Immature natural killer cell (primary cell): ENCODE data around the gene TRIM36. TPM values are rescaled to one million over a fixed set of nuclear protein-coding genes. Genes with fewer than 3 reads are reported as not detected.

Source experiments
- DNase-seq, 3 donors: peaks; one replicate each; pipeline ENCODE4 v3.0.0; 2022; ENCODE audit warnings: mixed read lengths in 1 of 3
- H3K27ac Mint-ChIP-seq, 6 donors: one replicate each; pipeline ENCODE4 v1.8.0; 2020; ENCODE audit warnings: mixed read lengths in 6 of 6, mild to moderate bottlenecking in 5 of 6, inconsistent platforms in 4 of 6, moderate library complexity in 3 of 6
- H3K27me3 Mint-ChIP-seq, 3 donors: one replicate each; pipeline ENCODE4 v1.8.0; 2020 to 2021; ENCODE audit warnings: low read depth in 3 of 3, mild to moderate bottlenecking in 3 of 3, mixed read lengths in 3 of 3, moderate library complexity in 3 of 3, inconsistent platforms in 1 of 3
- H3K36me3 Mint-ChIP-seq, 3 donors: one replicate each; pipeline ENCODE4 v1.8.0; 2020; ENCODE audit warnings: mixed read lengths in 3 of 3, inconsistent platforms in 2 of 3, mild to moderate bottlenecking in 2 of 3
- H3K4me1 Mint-ChIP-seq, 2 donors: one replicate each; pipeline ENCODE4 v1.8.0; 2020; ENCODE audit warnings: inconsistent platforms in 2 of 2, mild to moderate bottlenecking in 2 of 2, mixed read lengths in 2 of 2, moderate library complexity in 1 of 2
- H3K4me3 Mint-ChIP-seq, 5 donors: one replicate each; pipeline ENCODE4 v1.8.0; 2020; ENCODE audit warnings: mild to moderate bottlenecking in 5 of 5, mixed read lengths in 5 of 5, inconsistent platforms in 3 of 5, moderate library complexity in 3 of 5
- H3K9me3 Mint-ChIP-seq, 6 donors: one replicate each; pipeline ENCODE4 v1.8.0; 2020; ENCODE audit warnings: mild to moderate bottlenecking in 6 of 6, mixed read lengths in 6 of 6, inconsistent platforms in 4 of 6, moderate library complexity in 3 of 6
- polyA plus RNA-seq, 3 donors: library from polyadenylated mRNA; unstranded; fragments of 300-500 nt; fragmentation: Illumina TruSeq; gene quantifications; one replicate each; pipeline ENCODE4 v1.2.3, GENCODE V29; 2021

The TRIM36 gene
- polyA plus RNA-seq, 3 donors from 2014 or later: 0.73 TPM; not detected in 2

GRCh38 chr5:115084246-115084793 lies 85.4 kb downstream of the TRIM36 start:
- Mint-ChIP-seq H3K9me3 (no peaks in the 10 kb centered on the region), H3K27me3 (peaks cover 0 to 6% (median 3%) of the 10 kb centered on the region in 3 donors), H3K36me3 (no peaks in the 10 kb centered on the region), H3K4me3 (no peak overlapping the region), H3K27ac (no peak overlapping the region), H3K4me1 (no peaks in the 10 kb centered on the region)
- no peak for DNase-seq

GRCh38 chr5:115079924-115080623 lies 89.6 kb downstream of the TRIM36 start:
- H3K9me3 Mint-ChIP-seq: no peaks in the 10 kb centered on the region
- no peaks in the 10 kb centered on the region for H3K36me3 Mint-ChIP-seq
- H3K27ac Mint-ChIP-seq: no peak overlapping the region
- no peaks in the 10 kb centered on the region for H3K4me1 Mint-ChIP-seq
- H3K4me3 Mint-ChIP-seq: no peak overlapping the region
- no peak for DNase-seq
- H3K27me3 Mint-ChIP-seq: peaks cover 0 to 3% (median 2%) of the 10 kb centered on the region in 3 donors

Other genes with a start within 250 kb of the TRIM36 start
- 10 to 100 TPM; 11.2 to 18.0 (median 16.6) TPM for gene PGGT1B, start 93.0 kb upstream of the TRIM36 start, polyA plus RNA-seq
- gene CCDC112, start 126.7 kb upstream of the TRIM36 start, polyA plus RNA-seq: 1 to 10 TPM; 3.2 to 4.6 (median 3.7) TPM